ENCODE data around the gene GLT6D1.
A peak's percentile ranks its signal among the peaks of the same experiment; 100 is the strongest.

The GLT6D1 gene

GRCh38 chr9:135618866-135619598 lies 20.3 kb downstream of the GLT6D1 start:
- no peak for DNase-seq (ENCODE audit: extremely low read depth, insufficient read length)
- no peak overlapping the region for H3K4me3 ChIP-seq (replicated peaks; ENCODE audit: low read depth, low read length)
- H3K27me3 ChIP-seq (replicated peaks; ENCODE audit: control insufficient read depth, insufficient read depth, low read length), result no peaks in the 10 kb centered on the region; the same call in 1 of the 2 replicates
- TF ChIP-seq CTCF (IDR thresholded peaks at IDR 0.05; ENCODE audit: insufficient read depth, low read length, poor library complexity, severe bottlenecking), result no peak
- no peaks in the 10 kb centered on the region for H3K36me3 ChIP-seq (ENCODE audit: control insufficient read depth, insufficient read depth, low read length)

GRCh38 chr9:135617991-135618411 lies 21.3 kb downstream of the GLT6D1 start:
- no peak for TF ChIP-seq CTCF (IDR thresholded peaks at IDR 0.05; ENCODE audit: insufficient read depth, low read length, poor library complexity, severe bottlenecking)
- no peak for DNase-seq (ENCODE audit: extremely low read depth, insufficient read length)
- Histone ChIP-seq H3K36me3 (ENCODE audit: control insufficient read depth, insufficient read depth, low read length) (no peaks in the 10 kb centered on the region), H3K27me3 (replicated peaks; ENCODE audit: control insufficient read depth, insufficient read depth, low read length) (no peaks in the 10 kb centered on the region; the same call in 1 of the 2 replicates), H3K4me3 (replicated peaks; ENCODE audit: low read depth, low read length) (no peak overlapping the region)

GRCh38 chr9:135617538-135617900 lies 21.8 kb downstream of the GLT6D1 start:
- Histone ChIP-seq H3K27me3 (replicated peaks; ENCODE audit: control insufficient read depth, insufficient read depth, low read length) (no peaks in the 10 kb centered on the region; the same call in 1 of the 2 replicates), H3K36me3 (ENCODE audit: control insufficient read depth, insufficient read depth, low read length) (no peaks in the 10 kb centered on the region), H3K4me3 (replicated peaks; ENCODE audit: low read depth, low read length) (no peak overlapping the region)
- no peak for DNase-seq (ENCODE audit: extremely low read depth, insufficient read length)
- TF ChIP-seq CTCF (IDR thresholded peaks at IDR 0.05; ENCODE audit: insufficient read depth, low read length, poor library complexity, severe bottlenecking), result no peak

GRCh38 chr9:135616619-135617537 lies 22.5 kb downstream of the GLT6D1 start:
- Histone ChIP-seq H3K27me3 (replicated peaks; ENCODE audit: control insufficient read depth, insufficient read depth, low read length) (no peaks in the 10 kb centered on the region), H3K36me3 (ENCODE audit: control insufficient read depth, insufficient read depth, low read length) (no peaks in the 10 kb centered on the region), H3K4me3 (replicated peaks; ENCODE audit: low read depth, low read length) (no peak overlapping the region)
- no peak for TF ChIP-seq CTCF (IDR thresholded peaks at IDR 0.05; ENCODE audit: insufficient read depth, low read length, poor library complexity, severe bottlenecking)
- no peak for DNase-seq (ENCODE audit: extremely low read depth, insufficient read length)

- Histone ChIP-seq H3K36me3 (ENCODE audit: control insufficient read depth, insufficient read depth, low read length) (no peaks in the 10 kb centered on the region), H3K27me3 (replicated peaks; ENCODE audit: control insufficient read depth, insufficient read depth, low read length) (no peaks in the 10 kb centered on the region), H3K4me3 (replicated peaks; ENCODE audit: low read depth, low read length) (no peak overlapping the region)
- no peak for DNase-seq (ENCODE audit: extremely low read depth, insufficient read length)
- TF ChIP-seq CTCF (IDR thresholded peaks at IDR 0.05; ENCODE audit: insufficient read depth, low read length, poor library complexity, severe bottlenecking), result peak; percentile 10
Measured at GRCh38 chr9:135615666-135616618, 23.4 kb downstream of the GLT6D1 start.

Data from GM06990 (cell line).